NB4 (cell line): ENCODE data around the gene CHPF2.

Experiments
- POLR2A ChIP-seq: IDR thresholded peaks from 2 replicates; pipeline ENCODE4 v1.6.1; 2011; ENCODE audit warnings: mild to moderate bottlenecking; ENCODE audit not compliant: insufficient read length; ENCODE audit errors: extremely low read depth
- TF ChIP-seq, protein P1 (sequence below): IDR thresholded peaks from one replicate; pipeline ENCODE4 v1.5.1; 2012; ENCODE audit warnings: low read depth, low read length
- TF ChIP-seq, protein P2 (sequence below): IDR thresholded peaks from 2 replicates; pipeline ENCODE4 v1.6.1; 2011; ENCODE audit warnings: low read depth, low read length

DNA sequence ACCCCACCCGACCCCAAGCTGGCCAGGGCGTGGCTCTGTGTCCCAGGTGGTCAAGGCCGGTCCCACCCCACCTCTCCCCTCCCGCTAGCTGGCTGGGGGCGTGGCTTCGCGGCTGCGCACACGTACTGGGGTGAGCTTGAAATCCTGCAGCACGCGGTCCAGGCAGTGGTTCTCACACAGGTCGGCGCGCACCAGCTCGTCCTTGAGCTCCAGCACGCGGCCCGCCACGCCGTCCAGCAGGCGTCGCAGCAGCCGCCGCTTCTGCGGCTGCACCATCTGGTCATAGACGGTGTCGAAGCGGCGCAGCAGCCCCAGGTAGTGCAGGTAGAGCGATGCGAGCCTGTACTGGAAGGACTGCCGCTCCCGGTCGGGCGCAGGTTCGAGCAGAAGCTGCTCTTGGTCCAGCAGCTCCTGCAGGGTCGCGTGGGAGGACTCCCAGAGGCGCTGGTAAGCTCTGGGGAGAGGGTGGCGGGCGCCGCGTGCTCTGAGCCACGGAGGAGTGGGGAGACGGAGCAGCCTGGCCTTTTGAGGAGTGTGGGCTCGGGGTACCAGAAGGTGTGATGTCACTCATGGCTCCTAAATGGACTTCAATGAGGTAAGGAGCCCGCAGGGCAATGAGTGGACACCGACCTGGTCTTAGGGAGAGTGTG is 27.8 kb upstream of the CHPF2 start:
- TF ChIP-seq POLR2A, result no peak
- TF ChIP-seq, protein P1, sequence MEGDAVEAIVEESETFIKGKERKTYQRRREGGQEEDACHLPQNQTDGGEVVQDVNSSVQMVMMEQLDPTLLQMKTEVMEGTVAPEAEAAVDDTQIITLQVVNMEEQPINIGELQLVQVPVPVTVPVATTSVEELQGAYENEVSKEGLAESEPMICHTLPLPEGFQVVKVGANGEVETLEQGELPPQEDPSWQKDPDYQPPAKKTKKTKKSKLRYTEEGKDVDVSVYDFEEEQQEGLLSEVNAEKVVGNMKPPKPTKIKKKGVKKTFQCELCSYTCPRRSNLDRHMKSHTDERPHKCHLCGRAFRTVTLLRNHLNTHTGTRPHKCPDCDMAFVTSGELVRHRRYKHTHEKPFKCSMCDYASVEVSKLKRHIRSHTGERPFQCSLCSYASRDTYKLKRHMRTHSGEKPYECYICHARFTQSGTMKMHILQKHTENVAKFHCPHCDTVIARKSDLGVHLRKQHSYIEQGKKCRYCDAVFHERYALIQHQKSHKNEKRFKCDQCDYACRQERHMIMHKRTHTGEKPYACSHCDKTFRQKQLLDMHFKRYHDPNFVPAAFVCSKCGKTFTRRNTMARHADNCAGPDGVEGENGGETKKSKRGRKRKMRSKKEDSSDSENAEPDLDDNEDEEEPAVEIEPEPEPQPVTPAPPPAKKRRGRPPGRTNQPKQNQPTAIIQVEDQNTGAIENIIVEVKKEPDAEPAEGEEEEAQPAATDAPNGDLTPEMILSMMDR, result no peak
- TF ChIP-seq, protein P2, sequence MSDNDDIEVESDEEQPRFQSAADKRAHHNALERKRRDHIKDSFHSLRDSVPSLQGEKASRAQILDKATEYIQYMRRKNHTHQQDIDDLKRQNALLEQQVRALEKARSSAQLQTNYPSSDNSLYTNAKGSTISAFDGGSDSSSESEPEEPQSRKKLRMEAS, result no peak
